Measurements from ENCODE around the gene DIAPH3. TPM values are rescaled to one million over a fixed set of nuclear protein-coding genes. Genes with fewer than 3 reads are reported as not detected.

Gene DIAPH3
- total RNA-seq, 2 donors from 2014 or later, result 0.27 to 2.4 TPM

DNA sequence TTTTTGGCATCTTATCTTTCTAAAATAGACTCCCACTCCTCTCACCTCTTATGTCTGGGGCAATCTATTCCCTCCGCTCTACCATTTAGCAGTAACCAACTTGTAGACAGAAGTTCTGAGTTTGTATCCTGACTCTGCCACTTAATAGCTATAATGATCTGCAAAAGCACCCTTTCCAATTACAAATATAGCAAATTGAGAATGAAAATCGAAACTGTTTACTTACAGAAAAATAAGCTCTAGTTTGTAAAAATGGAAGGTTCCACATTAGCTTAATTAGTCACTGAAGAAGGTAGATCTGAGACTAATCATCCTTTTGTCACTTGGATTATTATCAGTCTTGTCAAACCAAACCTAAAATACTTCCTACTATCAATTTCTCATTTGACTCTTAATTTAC, 409.3 kb downstream of the DIAPH3 start:
- intact Hi-C loops (cut with DNase I), result no loop called here
- no peak overlapping the region for H3K4me3 ChIP-seq
- no peaks in the 10 kb centered on the region for H3K27me3 ChIP-seq (replicated peaks; ENCODE audit: insufficient read depth)
- no peak overlapping the region for H3K27ac ChIP-seq
- 93% methylated on average over 2 of the region's 2 CpGs for WGBS
- DNase-seq (ENCODE audit: low spot score), result no peak
- no peaks in the 10 kb centered on the region for H3K9me3 ChIP-seq
- H3K4me1 ChIP-seq (replicated peaks), result no peaks in the 10 kb centered on the region
- no peak for TF ChIP-seq POLR2A (IDR thresholded peaks at IDR 0.05)
- TF ChIP-seq, protein P1, sequence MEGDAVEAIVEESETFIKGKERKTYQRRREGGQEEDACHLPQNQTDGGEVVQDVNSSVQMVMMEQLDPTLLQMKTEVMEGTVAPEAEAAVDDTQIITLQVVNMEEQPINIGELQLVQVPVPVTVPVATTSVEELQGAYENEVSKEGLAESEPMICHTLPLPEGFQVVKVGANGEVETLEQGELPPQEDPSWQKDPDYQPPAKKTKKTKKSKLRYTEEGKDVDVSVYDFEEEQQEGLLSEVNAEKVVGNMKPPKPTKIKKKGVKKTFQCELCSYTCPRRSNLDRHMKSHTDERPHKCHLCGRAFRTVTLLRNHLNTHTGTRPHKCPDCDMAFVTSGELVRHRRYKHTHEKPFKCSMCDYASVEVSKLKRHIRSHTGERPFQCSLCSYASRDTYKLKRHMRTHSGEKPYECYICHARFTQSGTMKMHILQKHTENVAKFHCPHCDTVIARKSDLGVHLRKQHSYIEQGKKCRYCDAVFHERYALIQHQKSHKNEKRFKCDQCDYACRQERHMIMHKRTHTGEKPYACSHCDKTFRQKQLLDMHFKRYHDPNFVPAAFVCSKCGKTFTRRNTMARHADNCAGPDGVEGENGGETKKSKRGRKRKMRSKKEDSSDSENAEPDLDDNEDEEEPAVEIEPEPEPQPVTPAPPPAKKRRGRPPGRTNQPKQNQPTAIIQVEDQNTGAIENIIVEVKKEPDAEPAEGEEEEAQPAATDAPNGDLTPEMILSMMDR (IDR thresholded peaks at IDR 0.05), result no peak
- no peak for TF ChIP-seq POLR2AphosphoS5 (IDR thresholded peaks at IDR 0.05)
- no peaks in the 10 kb centered on the region for H3K36me3 ChIP-seq

DNA sequence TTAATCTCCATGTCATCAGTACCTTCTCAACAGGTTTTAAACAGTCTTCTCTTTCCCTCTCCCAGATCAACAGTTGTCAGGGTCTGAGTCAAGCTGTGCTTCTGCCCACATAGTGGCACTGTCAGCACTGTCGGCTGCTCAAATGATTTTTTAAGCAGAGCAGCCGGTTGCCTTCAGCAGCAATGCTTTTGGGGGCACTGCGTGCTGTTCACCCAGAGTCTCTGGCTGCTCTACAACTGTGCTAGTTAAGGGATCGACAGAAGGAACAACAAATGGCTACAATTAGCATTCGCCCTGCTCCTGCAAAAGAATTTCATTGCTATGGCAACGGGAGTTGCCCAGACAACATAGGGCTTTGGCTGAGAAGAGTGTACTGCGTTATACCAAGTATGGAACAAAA, 412.9 kb downstream of the DIAPH3 start:
- Histone ChIP-seq H3K4me1 (replicated peaks) (no peaks in the 10 kb centered on the region), H3K27ac (no peak overlapping the region), H3K9me3 (no peaks in the 10 kb centered on the region), H3K27me3 (replicated peaks; ENCODE audit: insufficient read depth) (no peaks in the 10 kb centered on the region), H3K36me3 (no peaks in the 10 kb centered on the region), H3K4me3 (no peak overlapping the region)
- no peak for TF ChIP-seq POLR2A (IDR thresholded peaks at IDR 0.05)
- TF ChIP-seq, protein P1 (IDR thresholded peaks at IDR 0.05), result no peak
- no peak for TF ChIP-seq POLR2AphosphoS5 (IDR thresholded peaks at IDR 0.05)
- DNase-seq (ENCODE audit: low spot score), result no peak
- intact Hi-C loops (cut with DNase I), result no loop called here
- 28% methylated on average over 7 of the region's 7 CpGs for WGBS

DNA sequence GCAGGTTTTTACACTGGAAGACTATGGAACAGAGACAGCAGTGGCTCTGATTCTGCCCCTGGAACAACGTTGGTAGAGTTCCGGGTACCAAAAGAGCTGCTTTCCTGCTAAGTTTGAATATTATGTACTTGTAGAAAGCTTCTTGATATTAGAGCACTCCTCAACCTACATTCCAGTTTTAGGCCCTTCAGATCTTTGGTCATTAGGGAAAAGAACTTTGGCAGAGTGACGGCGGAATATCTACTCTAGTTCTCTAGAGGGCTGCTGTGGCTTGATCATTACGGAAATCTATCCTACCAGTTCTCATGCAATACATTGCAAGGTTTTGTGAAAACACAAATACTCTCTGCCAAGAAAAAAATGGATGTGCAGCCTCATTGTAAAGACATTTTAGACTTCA, 415.7 kb downstream of the DIAPH3 start:
- 93% methylated on average over 5 of the region's 5 CpGs for WGBS
- H3K4me1 ChIP-seq (replicated peaks), result no peaks in the 10 kb centered on the region
- H3K4me3 ChIP-seq, result no peak overlapping the region
- TF ChIP-seq POLR2AphosphoS5 (IDR thresholded peaks at IDR 0.05), result no peak
- H3K9me3 ChIP-seq, result no peaks in the 10 kb centered on the region
- no peaks in the 10 kb centered on the region for H3K36me3 ChIP-seq
- H3K27ac ChIP-seq, result no peak overlapping the region
- no peak for DNase-seq (ENCODE audit: low spot score)
- intact Hi-C loops (cut with DNase I), result no loop called here
- no peaks in the 10 kb centered on the region for H3K27me3 ChIP-seq (replicated peaks; ENCODE audit: insufficient read depth)

DNA sequence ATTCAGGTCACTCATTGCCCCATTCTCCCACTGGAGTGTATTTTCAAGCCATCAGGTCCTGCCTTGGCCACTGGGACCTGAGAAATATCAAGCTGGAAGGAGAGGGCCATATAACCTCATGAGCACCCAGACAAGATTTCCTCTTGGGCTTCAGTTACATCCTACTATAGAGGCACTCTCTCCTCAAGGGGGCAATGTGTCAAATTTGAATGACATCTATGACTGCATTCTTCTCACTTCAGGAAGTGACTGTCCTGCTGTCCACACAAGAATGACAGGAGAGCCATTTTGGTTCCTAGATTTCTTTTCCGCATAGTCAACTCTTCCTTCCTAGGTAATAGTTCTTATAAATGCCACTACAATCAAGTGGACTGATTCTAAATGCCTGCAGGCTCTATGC, 416.2 kb downstream of the DIAPH3 start:
- H3K4me3 ChIP-seq, result no peak overlapping the region
- 100% methylated on average over 1 of the region's 1 CpG for WGBS
- H3K27ac ChIP-seq, result no peak overlapping the region
- TF ChIP-seq, protein P1 (IDR thresholded peaks at IDR 0.05), result no peak
- no peak for TF ChIP-seq POLR2AphosphoS5 (IDR thresholded peaks at IDR 0.05)
- no peak for DNase-seq (ENCODE audit: low spot score)
- no peaks in the 10 kb centered on the region for H3K36me3 ChIP-seq
- intact Hi-C loops (cut with DNase I), result no loop called here
- H3K27me3 ChIP-seq (replicated peaks; ENCODE audit: insufficient read depth), result no peaks in the 10 kb centered on the region
- no peaks in the 10 kb centered on the region for H3K9me3 ChIP-seq
- no peaks in the 10 kb centered on the region for H3K4me1 ChIP-seq (replicated peaks)

DNA sequence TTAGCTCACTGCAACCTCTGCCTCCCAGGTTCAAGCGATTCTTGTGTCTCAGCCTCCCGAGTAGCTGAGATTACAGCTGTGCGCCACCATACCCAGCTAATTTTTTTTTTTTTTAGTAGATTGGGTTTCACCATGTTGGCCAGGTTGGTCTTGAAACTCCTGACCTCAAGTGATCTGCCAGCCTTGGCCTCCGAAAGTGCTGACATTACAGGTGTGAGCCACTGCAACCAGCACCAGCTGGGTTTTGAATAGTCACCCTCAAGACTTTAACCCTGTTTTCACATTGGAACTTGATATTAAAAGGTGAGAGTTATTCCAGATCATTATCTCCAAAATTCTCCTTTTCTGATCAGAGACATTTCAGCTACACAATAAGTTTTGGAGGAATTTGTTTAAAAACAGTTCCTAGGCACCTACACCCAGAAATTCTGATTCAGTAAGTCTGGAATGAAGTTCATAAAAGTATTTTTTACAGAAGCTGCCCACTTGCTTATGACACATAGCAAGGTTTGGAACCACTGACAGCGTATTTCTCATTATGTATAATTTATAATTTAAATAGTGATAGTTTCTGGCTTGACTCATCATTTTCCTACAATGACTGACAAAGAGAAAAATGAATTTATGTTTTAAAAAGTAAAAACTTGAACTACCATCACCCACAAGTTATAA, 417.3 kb downstream of the DIAPH3 start:
- Histone ChIP-seq H3K4me1 (replicated peaks) (no peaks in the 10 kb centered on the region), H3K4me3 (no peak overlapping the region), H3K27me3 (replicated peaks; ENCODE audit: insufficient read depth) (no peaks in the 10 kb centered on the region), H3K36me3 (no peaks in the 10 kb centered on the region), H3K27ac (no peak overlapping the region), H3K9me3 (no peaks in the 10 kb centered on the region)
- WGBS, result 95% methylated on average over 5 of the region's 5 CpGs
- intact Hi-C loops (cut with DNase I), result no loop called here
- TF ChIP-seq POLR2AphosphoS5 (IDR thresholded peaks at IDR 0.05), result no peak
- TF ChIP-seq POLR2A (IDR thresholded peaks at IDR 0.05), result no peak
- TF ChIP-seq, protein P1 (IDR thresholded peaks at IDR 0.05), result no peak
- DNase-seq (ENCODE audit: low spot score), result no peak

Measured in prostate gland (tissue), 2 donors.